Measurements from ENCODE around the gene BUD31. TPM values are rescaled to one million over a fixed set of nuclear protein-coding genes. Genes with fewer than 3 reads are reported as not detected.
"Not testable (repeated sequence)": the region's sequence is repeated elsewhere in the genome, so short reads cannot be mapped to it uniquely, and the experiment has no call there.

Gene BUD31
- total and polyA plus RNA-seq, 2 experiments from 2014 or later, result 77.1 to 247 TPM

DNA sequence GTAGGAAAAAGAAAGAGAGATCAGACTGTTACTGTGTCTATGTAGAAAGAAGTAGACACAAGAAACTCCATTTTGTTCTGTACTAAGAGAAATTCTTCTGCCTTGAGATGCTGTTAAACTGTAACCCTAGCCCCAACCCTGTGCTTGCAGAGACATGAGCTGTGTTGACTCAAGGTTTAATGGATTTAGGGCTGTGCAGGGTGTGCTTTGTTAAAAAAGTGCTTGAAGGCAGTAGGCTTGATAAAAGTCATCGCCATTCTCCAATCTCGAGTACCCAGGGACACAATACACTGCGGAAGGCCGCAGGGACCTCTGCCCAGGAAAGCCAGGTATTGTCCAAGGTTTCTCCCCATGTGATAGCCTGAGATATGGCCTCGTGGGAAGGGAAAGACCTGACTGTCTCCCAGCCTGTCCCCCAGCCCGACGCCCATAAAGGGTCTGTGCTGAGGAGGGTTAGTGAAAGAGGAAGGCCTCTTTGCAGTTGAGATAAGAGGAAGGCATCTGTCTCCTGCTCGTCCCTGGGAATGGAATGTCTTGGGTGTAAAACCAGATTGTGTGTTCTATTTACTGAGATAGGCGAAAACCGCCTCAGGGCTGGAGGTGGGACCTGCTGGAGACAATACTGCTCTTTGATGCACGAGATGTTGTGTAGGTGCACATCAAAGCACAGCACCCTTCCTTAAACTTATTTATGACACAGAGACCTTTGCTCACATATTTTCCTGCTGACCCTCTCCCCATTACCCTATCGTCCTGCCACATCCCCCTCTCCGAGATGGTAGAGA lies 23.2 kb downstream of the BUD31 start:
- not testable (repeated sequence) for H3K4me2 ChIP-seq; H2AFZ ChIP-seq; H3F3A ChIP-seq (replicated peaks; ENCODE audit: low read depth); H3K4me3 Mint-ChIP-seq; H4K20me1 ChIP-seq (replicated peaks; ENCODE audit: insufficient read depth); H3K4me1 Mint-ChIP-seq; H3K27ac ChIP-seq (ENCODE audit: low read depth); DNase-seq (ENCODE audit: low spot score); H3K4me3 ChIP-seq; H3K27me3 ChIP-seq (ENCODE audit: insufficient read depth); H3K27ac Mint-ChIP-seq; H3K4me1 ChIP-seq (ENCODE audit: insufficient read depth); H3K9me3 Mint-ChIP-seq; H3K27me3 Mint-ChIP-seq (ENCODE audit: insufficient read depth, low read depth, poor library complexity); ATAC-seq; H3K9me2 ChIP-seq (ENCODE audit: insufficient read depth)
- Histone ChIP-seq H3K36me3 (ENCODE audit: insufficient read depth) (peaks cover 17% of the 10 kb centered on the region), H3K79me2 (replicated peaks; ENCODE audit: insufficient read depth) (peaks cover 11% of the 10 kb centered on the region)
- peaks cover 61% of the 10 kb centered on the region for H3K36me3 Mint-ChIP-seq (ENCODE audit: low read depth)

- Mint-ChIP-seq H3K4me3 (no peak overlapping the region), H3K27me3 (ENCODE audit: insufficient read depth, low read depth, poor library complexity) (peaks cover 3% of the 10 kb centered on the region), H3K27ac (no peak overlapping the region), H3K4me1 (no peaks in the 10 kb centered on the region), H3K36me3 (ENCODE audit: low read depth) (peaks cover 55% of the 10 kb centered on the region), H3K9me3 (no peaks in the 10 kb centered on the region; the same call in 2 of the 3 replicates)
- Histone ChIP-seq H3K4me1 (ENCODE audit: insufficient read depth) (no peaks in the 10 kb centered on the region), H3K4me2 (no peak overlapping the region), H3K36me3 (ENCODE audit: insufficient read depth) (peaks cover 17% of the 10 kb centered on the region), H3K4me3 (no peak overlapping the region), H4K20me1 (replicated peaks; ENCODE audit: insufficient read depth) (peaks cover 4% of the 10 kb centered on the region; the same call in 1 of the 2 replicates), H3K27ac (ENCODE audit: low read depth) (no peak overlapping the region), H3K9me2 (ENCODE audit: insufficient read depth) (no peaks in the 10 kb centered on the region), H3K27me3 (ENCODE audit: insufficient read depth) (no peaks in the 10 kb centered on the region), H3K79me2 (replicated peaks; ENCODE audit: insufficient read depth) (peaks cover 23% of the 10 kb centered on the region), H2AFZ (no peak overlapping the region), H3F3A (replicated peaks; ENCODE audit: low read depth) (0 out of 2 replicates have a peak, but pooled peaks cover 6% of the 10 kb centered on the region)
- DNase-seq (ENCODE audit: low spot score) (no peak), ATAC-seq (no peak)
- no peak for TF ChIP-seq CREB1 (CRISPR knock-in tag; IDR thresholded peaks at IDR 0.05; ENCODE audit: low read depth)
- no peak for TF ChIP-seq EZH2phosphoT487 (IDR thresholded peaks at IDR 0.05; ENCODE audit: unreplicated experiment)
- TF ChIP-seq NANOG (IDR thresholded peaks at IDR 0.05; ENCODE audit: borderline replicate concordance), result no peak
- TF ChIP-seq ZNF462 (CRISPR knock-in tag; IDR thresholded peaks at IDR 0.05), result no peak
- TF ChIP-seq, protein P1, sequence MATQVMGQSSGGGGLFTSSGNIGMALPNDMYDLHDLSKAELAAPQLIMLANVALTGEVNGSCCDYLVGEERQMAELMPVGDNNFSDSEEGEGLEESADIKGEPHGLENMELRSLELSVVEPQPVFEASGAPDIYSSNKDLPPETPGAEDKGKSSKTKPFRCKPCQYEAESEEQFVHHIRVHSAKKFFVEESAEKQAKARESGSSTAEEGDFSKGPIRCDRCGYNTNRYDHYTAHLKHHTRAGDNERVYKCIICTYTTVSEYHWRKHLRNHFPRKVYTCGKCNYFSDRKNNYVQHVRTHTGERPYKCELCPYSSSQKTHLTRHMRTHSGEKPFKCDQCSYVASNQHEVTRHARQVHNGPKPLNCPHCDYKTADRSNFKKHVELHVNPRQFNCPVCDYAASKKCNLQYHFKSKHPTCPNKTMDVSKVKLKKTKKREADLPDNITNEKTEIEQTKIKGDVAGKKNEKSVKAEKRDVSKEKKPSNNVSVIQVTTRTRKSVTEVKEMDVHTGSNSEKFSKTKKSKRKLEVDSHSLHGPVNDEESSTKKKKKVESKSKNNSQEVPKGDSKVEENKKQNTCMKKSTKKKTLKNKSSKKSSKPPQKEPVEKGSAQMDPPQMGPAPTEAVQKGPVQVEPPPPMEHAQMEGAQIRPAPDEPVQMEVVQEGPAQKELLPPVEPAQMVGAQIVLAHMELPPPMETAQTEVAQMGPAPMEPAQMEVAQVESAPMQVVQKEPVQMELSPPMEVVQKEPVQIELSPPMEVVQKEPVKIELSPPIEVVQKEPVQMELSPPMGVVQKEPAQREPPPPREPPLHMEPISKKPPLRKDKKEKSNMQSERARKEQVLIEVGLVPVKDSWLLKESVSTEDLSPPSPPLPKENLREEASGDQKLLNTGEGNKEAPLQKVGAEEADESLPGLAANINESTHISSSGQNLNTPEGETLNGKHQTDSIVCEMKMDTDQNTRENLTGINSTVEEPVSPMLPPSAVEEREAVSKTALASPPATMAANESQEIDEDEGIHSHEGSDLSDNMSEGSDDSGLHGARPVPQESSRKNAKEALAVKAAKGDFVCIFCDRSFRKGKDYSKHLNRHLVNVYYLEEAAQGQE (IDR thresholded peaks at IDR 0.05; ENCODE audit: unreplicated experiment), result no peak
- TF ChIP-seq STAT1 (IDR thresholded peaks at IDR 0.05; ENCODE audit: unreplicated experiment), result no peak
- no peak for TF ChIP-seq ZNF331 (CRISPR knock-in tag; IDR thresholded peaks at IDR 0.05; ENCODE audit: low read depth)
- no peak for TF ChIP-seq JUNB (IDR thresholded peaks at IDR 0.05; ENCODE audit: unreplicated experiment)
- TF ChIP-seq, protein P2, sequence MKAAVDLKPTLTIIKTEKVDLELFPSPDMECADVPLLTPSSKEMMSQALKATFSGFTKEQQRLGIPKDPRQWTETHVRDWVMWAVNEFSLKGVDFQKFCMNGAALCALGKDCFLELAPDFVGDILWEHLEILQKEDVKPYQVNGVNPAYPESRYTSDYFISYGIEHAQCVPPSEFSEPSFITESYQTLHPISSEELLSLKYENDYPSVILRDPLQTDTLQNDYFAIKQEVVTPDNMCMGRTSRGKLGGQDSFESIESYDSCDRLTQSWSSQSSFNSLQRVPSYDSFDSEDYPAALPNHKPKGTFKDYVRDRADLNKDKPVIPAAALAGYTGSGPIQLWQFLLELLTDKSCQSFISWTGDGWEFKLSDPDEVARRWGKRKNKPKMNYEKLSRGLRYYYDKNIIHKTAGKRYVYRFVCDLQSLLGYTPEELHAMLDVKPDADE (IDR thresholded peaks at IDR 0.05), result no peak
These were observed 24.4 kb downstream of the BUD31 start for GRCh38 chr7:99433158-99433557.
